ENCODE results near the gene ZDHHC11. TPM values are rescaled to one million over a fixed set of nuclear protein-coding genes. Genes with fewer than 3 reads are reported as not detected.
"Not testable (repeated sequence)": the region's sequence is repeated elsewhere in the genome, so short reads cannot be mapped to it uniquely, and the experiment has no call there.

The ZDHHC11 gene
- total RNA-seq, 1 experiment from 2014 or later: 43.4 TPM

DNA sequence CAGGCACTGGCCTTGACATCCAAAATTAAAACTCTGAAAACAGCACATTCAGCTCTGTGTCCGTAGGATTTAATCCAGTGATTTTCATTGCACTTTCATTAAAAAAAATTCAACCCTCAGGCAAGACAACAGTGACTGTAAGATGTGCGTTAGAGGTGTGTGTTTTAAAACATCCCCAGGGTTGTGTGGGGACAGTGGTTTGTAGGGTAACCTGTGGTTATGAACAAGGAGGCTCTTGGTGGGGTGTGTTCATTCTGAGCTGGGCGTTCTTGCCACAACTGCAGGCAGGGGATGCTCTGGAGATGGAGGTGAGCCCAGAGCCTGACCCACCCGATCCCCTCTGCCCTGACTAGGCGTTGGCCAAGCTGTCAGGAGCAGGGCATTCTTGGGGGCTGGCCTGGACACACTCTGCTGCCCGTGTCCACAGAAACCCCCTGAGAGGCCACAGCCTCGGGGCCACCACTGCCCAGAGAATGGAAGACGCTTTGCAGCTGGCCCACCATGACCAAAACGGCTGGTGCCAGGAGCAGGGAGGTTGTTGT, 103.4 kb downstream of the ZDHHC11 start:
- DNase-seq (ENCODE audit: low spot score): not testable (repeated sequence)

DNA sequence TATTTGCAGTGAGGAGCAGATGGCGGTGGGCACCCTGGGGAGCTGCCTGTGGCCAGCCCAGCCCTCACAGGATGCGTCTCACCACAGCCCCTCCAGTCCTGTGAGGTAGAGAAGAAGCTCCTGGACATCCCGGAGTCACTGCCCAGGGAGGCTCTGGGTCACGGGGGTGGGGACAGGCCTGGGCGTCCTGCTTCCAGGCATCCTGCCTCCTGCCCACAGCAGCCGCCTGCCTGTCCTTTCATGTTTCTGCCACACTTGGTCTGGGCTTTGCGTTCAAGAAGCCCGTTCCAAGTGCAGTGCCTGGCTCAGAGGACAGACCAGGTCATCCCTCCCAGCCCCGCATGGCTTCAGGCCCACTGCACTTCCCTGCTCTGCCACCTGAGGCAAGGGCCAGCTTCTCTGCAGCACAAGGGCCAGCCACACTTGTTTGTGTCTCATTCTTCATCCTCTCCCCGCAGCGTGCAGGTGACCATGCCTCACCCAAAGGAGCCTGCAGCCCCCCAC, 104.5 kb downstream of the ZDHHC11 start:
- DNase-seq (ENCODE audit: low spot score): no peak

Other genes with a start within 250 kb of the ZDHHC11 start
- 31.5 and 42.4 TPM in 2 replicates for gene CEP72, start 238.6 kb downstream of the ZDHHC11 start, total RNA-seq (2014; rRNA removed; shearing (Covaris generic))
- gene TPPP, start 157.6 kb downstream of the ZDHHC11 start, total RNA-seq (2014; rRNA removed; shearing (Covaris generic)): 20.7 and 21.7 TPM in 2 replicates
- gene ZDHHC11B, start 66.3 kb downstream of the ZDHHC11 start, total RNA-seq (2014; rRNA removed; shearing (Covaris generic)): 3.7 and 5.2 TPM in 2 replicates
- 87.6 and 111 TPM in 2 replicates for gene BRD9, start 41.8 kb upstream of the ZDHHC11 start, total RNA-seq (2014; rRNA removed; shearing (Covaris generic))
- gene TRIP13, start 41.9 kb upstream of the ZDHHC11 start, total RNA-seq (2014; rRNA removed; shearing (Covaris generic)): 73.9 and 81.7 TPM in 2 replicates
- gene NKD2, start 157.8 kb upstream of the ZDHHC11 start, total RNA-seq (2014; rRNA removed; shearing (Covaris generic)): 5.8 and 7.5 TPM in 2 replicates

All from HT-29 (cell line).